Esophagus muscularis mucosa (tissue), 4 donors: Measurements from ENCODE around the gene PGLYRP3. TPM values are rescaled to one million over a fixed set of nuclear protein-coding genes. Genes with fewer than 3 reads are reported as not detected.

Experiments used
- DNase-seq: peaks from one replicate; pipeline ENCODE4 v3.0.0-alpha.2; 2017; ENCODE audit errors: extremely low spot score
- H3K27ac ChIP-seq, 4 donors: fragments of 200-600 bp; sonication (generic); replicated peaks in 1 of 4; 1 replicate in 3 of 4; 2 replicates in 1 of 4; pipeline ENCODE4 v1.5.1; 2016 to 2019; ENCODE audit warnings: mild to moderate bottlenecking in 1 of 4
- H3K27me3 ChIP-seq, 4 donors: fragments of 200-600 bp; sonication (generic); one replicate each; pipeline versions ENCODE4 v1.5.1 to v1.6.0; 2016 to 2019
- H3K36me3 ChIP-seq, 4 donors: fragments of 200-600 bp; sonication (generic); one replicate each; pipeline ENCODE4 v1.5.1; 2016 to 2019
- H3K4me1 ChIP-seq, 4 donors: fragments of 200-600 bp; sonication (generic); one replicate each; pipeline ENCODE4 v1.5.1; 2016 to 2019
- H3K4me3 ChIP-seq, 4 donors: fragments of 200-600 bp; sonication (generic); 1 replicate in 2 of 4; 2 replicates in 2 of 4; pipeline ENCODE4 v1.5.1; 2016 to 2019; ENCODE audit warnings: mild to moderate bottlenecking in 4 of 4, moderate library complexity in 1 of 4
- H3K9me3 ChIP-seq, 4 donors: fragments of 200-600 bp; sonication (generic); 1 replicate in 3 of 4; 2 replicates in 1 of 4; pipeline ENCODE4 v1.5.1; 2016 to 2019
- CTCF ChIP-seq, 3 experiments: fragments of 200-600 bp in 2 of 3; fragments of 450-650 bp in 1 of 3; sonication (generic) in 2 of 3; IDR thresholded peaks; one replicate each; pipeline ENCODE4 v1.5.1; 2017 to 2019; ENCODE audit warnings: antibody characterized with exemption in 3 of 3, mild to moderate bottlenecking in 2 of 3, moderate library complexity in 1 of 3
- EP300 ChIP-seq: sonication (generic); formaldehyde crosslinking; IDR thresholded peaks from one replicate; pipeline ENCODE4 v1.6.1; 2017; ENCODE audit warnings: antibody characterized with exemption
- POLR2A ChIP-seq: fragments of 450-650 bp; IDR thresholded peaks from one replicate; pipeline ENCODE4 v1.6.1; 2017; ENCODE audit warnings: antibody characterized with exemption, moderate library complexity, mild to moderate bottlenecking, low read depth
- POLR2AphosphoS5 ChIP-seq, 2 donors: sonication (generic); formaldehyde crosslinking; IDR thresholded peaks; one replicate each; pipeline ENCODE4 v1.6.1; 2017; ENCODE audit warnings: antibody characterized with exemption in 2 of 2
- WGBS: methylation state at CpG from one replicate; pipeline ENCODE4 v1.1.5; 2018; 5-methylcytosine and 5-hydroxymethylcytosine counted together
- intact Hi-C: fragments of 100-400 bp; cut with DNase I; formaldehyde crosslinking; loops from one replicate; pipeline ENCODE4 v1.15.1; 2023
- small RNA-seq, 3 donors: library from RNA; depleted of rRNA; stranded (forward); fragments of <200 nt; gene quantifications; one replicate each; pipeline ENCODE3, GENCODE V24; 2016
- total RNA-seq, 4 donors: library from RNA; depleted of rRNA; stranded (reverse); fragments of >200 nt; gene quantifications; one replicate each; pipeline versions ENCODE4 v1.1.0 to v1.2.1, GENCODE V29; 2016

Gene PGLYRP3
- total RNA-seq, 4 donors from 2014 or later: not detected

GRCh38 chr1:153248176-153248879, 64.4 kb downstream of the PGLYRP3 start:
- intact Hi-C loops: no loop called here
- Histone ChIP-seq H3K27ac (no peak overlapping the region), H3K36me3 (no peaks in the 10 kb centered on the region), H3K9me3 (no peaks in the 10 kb centered on the region), H3K27me3 (peaks cover 0 to 17% (median 0%) of the 10 kb centered on the region in 4 donors), H3K4me1 (peaks cover 0 to 6% (median 0%) of the 10 kb centered on the region in 4 donors), H3K4me3 (no peak overlapping the region)
- DNase-seq: peak; percentile 86
- WGBS: 64% methylated on average over 4 of the region's 5 CpGs
- TF ChIP-seq EP300: no peak
- no peak for TF ChIP-seq CTCF (IDR thresholded peaks at IDR 0.05)
- no peak for TF ChIP-seq POLR2A
- TF ChIP-seq POLR2AphosphoS5 (IDR thresholded peaks at IDR 0.05): no peak

Small RNAs within 50 kb of the gene (small RNA-seq; reads per million reads assigned to genes)
- gene RNU6-160P: 0 reads per million in 3 donors

Other genes starting within 250 kb of the PGLYRP3 start
- not detected for gene SPRR2B, start 241.3 kb downstream of the PGLYRP3 start, total RNA-seq
- gene SPRR2E, start 218.4 kb downstream of the PGLYRP3 start, total RNA-seq: not detected
- not detected for gene SPRR2F, start 199.4 kb downstream of the PGLYRP3 start, total RNA-seq
- gene SPRR2G, start 162.1 kb downstream of the PGLYRP3 start, total RNA-seq: not detected
- not detected for gene LELP1, start 109.5 kb downstream of the PGLYRP3 start, total RNA-seq
- gene PRR9, start 95.4 kb downstream of the PGLYRP3 start, total RNA-seq: 1 to 10 TPM in 1 of 4 donors, not detected in 3; 1.2 TPM
- not detected for gene LORICRIN, start 53.3 kb downstream of the PGLYRP3 start, total RNA-seq
- not detected for gene PGLYRP4, start 35.9 kb upstream of the PGLYRP3 start, total RNA-seq
- 100 to 1,000 TPM in 2 of 4 donors, 10 to 100 TPM in 2; 61.2 to 845 (median 119) TPM for gene S100A9, start 44.9 kb upstream of the PGLYRP3 start, total RNA-seq
- gene S100A12, start 62.7 kb upstream of the PGLYRP3 start, total RNA-seq: 10 to 100 TPM in 1 of 4 donors, not detected in 3; 33.1 TPM
- gene S100A8, start 78.1 kb upstream of the PGLYRP3 start, total RNA-seq: 100 to 1,000 TPM in 1 of 4 donors, 10 to 100 TPM in 2, 1 to 10 TPM in 1; 9.9 to 155 (median 12.0) TPM
- gene S100A7A, start 103.6 kb upstream of the PGLYRP3 start, total RNA-seq: not detected
- not detected for gene S100A7, start 147.7 kb upstream of the PGLYRP3 start, total RNA-seq
- 100 to 1,000 TPM; 432 to 759 (median 607) TPM for gene S100A6, start 223.0 kb upstream of the PGLYRP3 start, total RNA-seq
- under 1 TPM in 1 of 4 donors, not detected in 3; 0.98 TPM for gene S100A5, start 228.0 kb upstream of the PGLYRP3 start, total RNA-seq
- 100 to 1,000 TPM; 154 to 362 (median 273) TPM for gene S100A4, start 232.9 kb upstream of the PGLYRP3 start, total RNA-seq
- 1 to 10 TPM in 3 of 4 donors, not detected in 1; 2.1 to 4.2 (median 2.7) TPM for gene S100A3, start 236.3 kb upstream of the PGLYRP3 start, total RNA-seq